Liver (tissue), 3 donors: ENCODE measurements around the gene DMAP1.

Experiments used
- CTCF ChIP-seq: fragments of 150-350 bp; IDR thresholded peaks from 2 replicates; pipeline ENCODE4 v1.5.1; 2017; ENCODE audit warnings: improper control_type of control experiment, low read depth, low read length; ENCODE audit not compliant: missing input control
- EGR1 ChIP-seq, 2 donors: IDR thresholded peaks; 2 replicates each; pipeline ENCODE4 v1.6.1; 2016 to 2018; ENCODE audit warnings: antibody characterized with exemption in 2 of 2, low read depth in 2 of 2
- RAD21 ChIP-seq, 2 donors: IDR thresholded peaks; 2 replicates each; pipeline ENCODE4 v1.6.1; 2016; ENCODE audit warnings: antibody characterized with exemption in 2 of 2, mild to moderate bottlenecking in 2 of 2
- RXRA ChIP-seq, 2 donors: IDR thresholded peaks; 2 replicates each; pipeline ENCODE4 v1.6.1; 2017 to 2018; ENCODE audit warnings: antibody characterized with exemption in 2 of 2, mild to moderate bottlenecking in 1 of 2
- SP1 ChIP-seq: IDR thresholded peaks from 2 replicates; pipeline ENCODE4 v1.6.1; 2018; ENCODE audit warnings: antibody characterized with exemption, mild to moderate bottlenecking
- YY1 ChIP-seq: IDR thresholded peaks from 2 replicates; pipeline ENCODE4 v1.6.1; 2016; ENCODE audit warnings: antibody characterized with exemption, mild to moderate bottlenecking
- TF ChIP-seq, protein P1 (sequence below): IDR thresholded peaks from 2 replicates; pipeline ENCODE4 v1.6.1; 2016; ENCODE audit warnings: antibody characterized with exemption, mild to moderate bottlenecking
- TF ChIP-seq, protein P2 (sequence below): IDR thresholded peaks from 2 replicates; pipeline ENCODE4 v1.6.1; 2016; ENCODE audit warnings: antibody characterized with exemption
- donor health status: healthy.
- donor health status: healthy.

DNA sequence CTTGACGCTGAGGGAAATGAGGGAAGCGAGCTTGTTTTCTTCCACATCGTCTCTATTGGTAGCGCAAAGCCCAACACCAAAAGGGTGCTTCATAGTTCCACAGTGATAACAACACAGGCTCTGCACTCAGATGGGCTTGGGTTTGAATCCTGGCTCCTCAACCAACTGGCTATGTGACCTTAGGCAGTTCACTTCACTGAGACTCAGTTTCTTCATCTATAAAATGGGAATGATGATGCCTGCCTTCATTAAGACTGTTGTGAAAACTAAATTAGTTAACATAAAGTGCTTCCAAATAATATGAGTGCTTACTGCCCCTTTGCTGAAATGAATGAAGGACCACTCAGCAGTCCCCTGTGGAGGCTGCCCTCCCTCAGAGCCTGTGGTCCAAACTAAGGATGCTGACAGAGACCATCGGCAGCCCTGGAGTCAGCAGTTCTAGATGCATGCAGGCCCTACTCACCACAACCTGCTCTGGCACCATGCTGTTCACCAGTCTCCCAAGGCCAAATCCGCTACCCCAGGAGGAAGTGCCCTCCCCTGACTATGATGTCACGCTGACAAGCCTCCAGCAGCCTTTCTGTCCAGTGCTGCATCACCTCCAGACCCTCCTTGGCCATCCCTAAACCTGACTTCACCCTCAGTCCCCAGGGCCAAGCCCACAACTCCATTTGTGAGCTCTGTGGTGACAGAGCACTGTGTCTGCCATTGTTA is 30.7 kb downstream of the DMAP1 start:
- TF ChIP-seq, protein P1, sequence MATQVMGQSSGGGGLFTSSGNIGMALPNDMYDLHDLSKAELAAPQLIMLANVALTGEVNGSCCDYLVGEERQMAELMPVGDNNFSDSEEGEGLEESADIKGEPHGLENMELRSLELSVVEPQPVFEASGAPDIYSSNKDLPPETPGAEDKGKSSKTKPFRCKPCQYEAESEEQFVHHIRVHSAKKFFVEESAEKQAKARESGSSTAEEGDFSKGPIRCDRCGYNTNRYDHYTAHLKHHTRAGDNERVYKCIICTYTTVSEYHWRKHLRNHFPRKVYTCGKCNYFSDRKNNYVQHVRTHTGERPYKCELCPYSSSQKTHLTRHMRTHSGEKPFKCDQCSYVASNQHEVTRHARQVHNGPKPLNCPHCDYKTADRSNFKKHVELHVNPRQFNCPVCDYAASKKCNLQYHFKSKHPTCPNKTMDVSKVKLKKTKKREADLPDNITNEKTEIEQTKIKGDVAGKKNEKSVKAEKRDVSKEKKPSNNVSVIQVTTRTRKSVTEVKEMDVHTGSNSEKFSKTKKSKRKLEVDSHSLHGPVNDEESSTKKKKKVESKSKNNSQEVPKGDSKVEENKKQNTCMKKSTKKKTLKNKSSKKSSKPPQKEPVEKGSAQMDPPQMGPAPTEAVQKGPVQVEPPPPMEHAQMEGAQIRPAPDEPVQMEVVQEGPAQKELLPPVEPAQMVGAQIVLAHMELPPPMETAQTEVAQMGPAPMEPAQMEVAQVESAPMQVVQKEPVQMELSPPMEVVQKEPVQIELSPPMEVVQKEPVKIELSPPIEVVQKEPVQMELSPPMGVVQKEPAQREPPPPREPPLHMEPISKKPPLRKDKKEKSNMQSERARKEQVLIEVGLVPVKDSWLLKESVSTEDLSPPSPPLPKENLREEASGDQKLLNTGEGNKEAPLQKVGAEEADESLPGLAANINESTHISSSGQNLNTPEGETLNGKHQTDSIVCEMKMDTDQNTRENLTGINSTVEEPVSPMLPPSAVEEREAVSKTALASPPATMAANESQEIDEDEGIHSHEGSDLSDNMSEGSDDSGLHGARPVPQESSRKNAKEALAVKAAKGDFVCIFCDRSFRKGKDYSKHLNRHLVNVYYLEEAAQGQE = no peak
- TF ChIP-seq CTCF = no peak
- TF ChIP-seq, protein P2, sequence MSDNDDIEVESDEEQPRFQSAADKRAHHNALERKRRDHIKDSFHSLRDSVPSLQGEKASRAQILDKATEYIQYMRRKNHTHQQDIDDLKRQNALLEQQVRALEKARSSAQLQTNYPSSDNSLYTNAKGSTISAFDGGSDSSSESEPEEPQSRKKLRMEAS = no peak
- TF ChIP-seq YY1 = no peak
- no peak for TF ChIP-seq RAD21 (IDR thresholded peaks at IDR 0.05)
- TF ChIP-seq RXRA (IDR thresholded peaks at IDR 0.05) = no peak
- no peak for TF ChIP-seq EGR1 (IDR thresholded peaks at IDR 0.05; ENCODE audit: low read depth in 2 of 2)
- no peak for TF ChIP-seq SP1
